Measurements from ENCODE around the gene SLC25A36.
"Not testable (repeated sequence)": the region's sequence is repeated elsewhere in the genome, so short reads cannot be mapped to it uniquely, and the experiment has no call there.

The SLC25A36 gene

DNA sequence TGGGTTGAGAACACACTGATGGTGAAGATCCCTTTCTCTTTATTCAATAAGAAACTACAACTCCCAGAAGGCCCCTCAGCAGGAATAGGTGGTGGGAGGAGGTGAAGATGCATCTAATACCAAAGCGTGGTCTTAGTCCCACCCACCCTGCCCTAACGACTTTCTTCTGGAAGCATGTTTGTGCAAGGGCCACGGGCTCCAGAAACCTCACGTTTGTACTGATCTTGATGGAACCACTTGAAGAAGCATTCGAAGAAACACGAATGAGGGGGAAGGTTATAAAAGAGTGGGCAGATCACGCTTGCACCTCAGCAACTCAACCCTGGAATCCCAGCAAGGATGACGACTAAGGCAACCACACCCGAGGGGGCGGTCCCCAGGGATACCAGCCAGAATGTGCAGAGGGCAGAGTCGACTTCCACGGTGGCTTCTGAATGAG is 10.6 kb upstream of the SLC25A36 start:
- DNase-seq (ENCODE audit: low read depth in 3 of 3) = no peak

DNA sequence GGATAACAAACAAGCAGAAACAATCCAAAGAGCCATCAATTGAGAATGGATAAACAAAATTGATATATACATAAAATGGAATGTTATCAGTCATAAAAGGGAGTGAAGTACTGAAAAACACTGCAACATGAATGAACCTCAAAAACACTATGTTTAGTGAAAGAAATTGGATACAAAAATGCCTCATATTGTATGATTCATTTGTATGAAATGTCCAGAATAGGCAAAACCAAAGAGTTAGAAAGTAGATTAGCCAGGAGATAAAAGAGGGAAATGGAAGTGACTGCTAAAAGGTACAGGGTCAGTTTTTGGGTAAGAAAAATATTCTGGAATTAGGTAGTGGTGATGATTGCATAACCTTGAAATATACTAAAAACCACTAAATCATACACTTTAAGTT is 9.8 kb upstream of the SLC25A36 start:
- DNase-seq (ENCODE audit: low read depth in 3 of 3) = no peak

DNA sequence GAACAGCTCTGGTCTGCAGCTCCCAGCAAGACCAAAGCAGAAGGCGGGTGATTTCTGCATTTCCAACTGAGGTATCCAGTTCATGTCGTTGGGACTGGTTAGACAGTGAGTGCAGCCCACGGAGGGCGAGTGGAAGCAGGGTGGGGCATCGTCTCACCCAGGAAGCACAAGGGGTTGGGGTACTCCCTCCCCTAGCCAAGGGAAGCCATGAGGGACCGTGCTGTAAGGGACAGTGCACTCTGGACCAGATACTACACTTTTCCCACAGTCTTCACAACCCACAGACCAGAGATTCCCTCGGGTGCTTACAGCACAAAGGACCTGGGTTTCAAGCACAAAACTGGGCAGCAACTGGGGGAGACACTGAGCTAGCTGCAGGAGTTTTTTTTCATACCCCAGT is 8.5 kb upstream of the SLC25A36 start:
- DNase-seq (ENCODE audit: low read depth in 3 of 3) = no peak

DNA sequence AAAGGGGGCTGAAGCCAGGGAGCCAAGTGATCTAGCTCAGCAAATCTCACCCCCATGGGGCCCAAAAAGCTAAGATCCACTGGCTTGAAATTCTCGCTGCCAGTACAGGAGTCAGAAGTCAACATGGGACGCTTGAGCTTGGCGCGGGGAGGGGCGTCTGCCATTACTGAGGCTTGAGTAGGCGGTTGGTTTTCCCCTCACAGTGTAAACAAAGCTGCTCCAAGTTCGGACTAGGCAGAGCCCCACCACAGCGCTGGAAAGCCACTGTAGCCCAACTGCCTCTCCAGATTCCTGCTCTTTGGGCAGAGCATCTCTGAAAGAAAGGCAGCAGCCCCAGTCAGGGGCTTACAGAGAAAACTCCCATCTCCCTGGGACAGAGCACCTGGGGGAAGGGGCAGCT is 8.1 kb upstream of the SLC25A36 start:
- DNase-seq (ENCODE audit: low read depth in 3 of 3) = no peak

DNA sequence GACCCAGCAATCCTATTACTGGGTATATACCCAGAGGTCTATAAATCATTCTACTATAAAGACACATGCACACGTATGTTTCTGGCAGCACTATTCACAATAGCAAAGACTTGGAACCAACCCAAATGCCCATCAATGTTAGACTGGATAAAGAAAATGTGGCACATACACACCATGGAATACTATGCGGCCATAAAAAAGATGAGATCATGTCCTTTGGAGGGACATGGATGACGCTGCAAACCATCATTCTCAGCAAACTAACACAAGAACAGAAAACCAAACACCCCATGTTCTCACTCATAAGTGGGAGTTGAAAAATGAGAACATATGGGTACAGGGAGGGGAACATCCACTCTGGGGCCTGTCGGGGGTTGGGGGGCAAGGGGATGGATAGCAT is 2.3 kb upstream of the SLC25A36 start:
- not testable (repeated sequence) for DNase-seq (ENCODE audit: low read depth in 3 of 3)

DNA sequence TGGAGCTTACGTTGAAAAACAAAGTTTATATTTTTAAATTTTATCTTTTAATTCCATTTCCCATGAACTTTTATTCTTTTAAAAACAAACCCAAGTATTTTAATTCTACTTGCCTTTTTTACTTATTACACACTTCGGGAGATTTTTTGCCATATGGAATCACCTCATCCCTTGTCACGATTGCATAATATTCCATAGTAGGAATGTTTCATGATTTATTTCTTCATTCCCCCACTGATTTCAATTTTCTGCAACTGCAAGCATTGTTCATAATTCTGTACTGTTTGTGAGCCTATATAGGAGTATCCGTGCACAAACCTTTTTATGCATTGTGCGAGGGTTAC is 574 bp upstream of the SLC25A36 start:
- no peak for DNase-seq (ENCODE audit: low read depth in 3 of 3)

DNA sequence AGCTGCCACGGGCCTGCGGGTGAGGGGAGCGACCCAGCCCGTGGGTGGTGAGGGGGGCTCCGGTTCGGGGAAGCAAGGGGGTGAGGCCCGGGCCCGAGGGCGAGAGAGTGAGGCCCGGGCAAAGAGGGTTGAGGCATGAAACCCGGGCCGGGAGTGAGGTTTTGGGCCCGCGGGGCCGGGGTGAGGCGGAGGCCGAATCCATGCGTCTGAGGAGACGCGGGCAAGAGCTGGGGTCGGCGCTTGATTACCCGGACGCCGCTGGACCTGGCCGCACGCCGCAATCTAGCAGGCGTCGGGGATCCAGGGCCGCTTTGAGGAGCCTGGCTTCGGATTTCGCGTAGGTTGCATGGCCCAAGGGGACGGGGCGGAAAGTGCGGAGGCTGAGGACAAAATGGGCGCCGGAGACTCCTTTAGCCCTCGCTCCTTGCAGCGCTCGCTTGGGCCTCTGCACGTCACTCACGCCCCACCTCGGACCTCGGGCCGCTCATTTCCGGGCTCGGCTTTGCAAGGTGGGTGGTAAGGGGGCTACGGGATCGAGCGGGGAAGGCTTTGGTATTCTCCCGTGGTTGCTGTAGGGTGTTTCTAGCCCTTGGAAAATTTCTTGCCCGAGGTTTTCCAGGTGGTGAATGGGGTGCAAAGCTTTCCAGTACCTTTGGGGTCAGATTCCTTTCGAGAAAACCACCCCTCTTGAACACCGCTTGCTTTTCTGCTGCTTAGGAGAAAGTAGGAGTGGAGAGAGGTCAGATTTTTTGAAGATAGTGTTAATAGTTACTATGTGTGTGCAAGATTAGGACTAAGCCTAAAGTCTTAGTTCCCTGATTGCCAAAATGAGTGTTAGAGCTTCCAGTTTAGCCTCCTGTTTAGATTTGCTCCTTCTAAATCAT is 827 bp downstream of the SLC25A36 start:
- DNase-seq (ENCODE audit: low read depth in 3 of 3) = peak in 2 of 3 experiments; percentile 1 to 18

DNA sequence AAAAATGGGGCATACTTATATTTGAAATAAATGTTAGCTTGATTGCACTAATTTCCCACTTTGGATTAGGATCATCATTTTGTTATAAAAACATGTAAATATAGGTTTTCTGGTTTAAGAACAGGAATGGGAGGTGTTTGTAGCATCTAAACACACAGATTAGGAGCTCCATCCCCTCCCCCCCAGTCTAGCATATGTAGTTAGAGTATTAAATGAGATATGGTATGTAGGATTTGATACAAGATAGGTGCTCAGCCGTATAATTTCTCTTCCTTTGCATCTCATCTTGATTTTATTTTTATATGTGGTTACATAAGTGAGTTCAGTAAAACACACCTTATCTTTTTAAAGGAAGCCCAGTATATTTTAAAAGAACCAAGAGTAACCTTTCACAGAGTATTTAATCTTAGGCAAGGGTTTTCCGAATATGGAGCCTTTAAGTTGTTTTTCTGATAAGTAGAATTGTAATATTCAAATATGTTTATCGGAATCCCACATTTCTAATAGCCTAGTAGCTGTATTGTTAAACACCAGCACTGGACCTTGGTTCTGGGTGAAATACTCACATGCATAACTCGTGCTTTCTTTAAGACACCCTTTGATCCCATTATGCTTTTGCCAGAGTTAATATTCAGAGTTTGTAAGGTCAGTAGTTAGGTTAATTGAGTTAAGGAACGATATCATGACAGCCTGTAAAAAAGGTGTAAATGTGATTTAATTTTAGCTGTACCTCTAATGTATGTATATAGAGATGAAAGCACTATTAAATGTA is 2.3 kb downstream of the SLC25A36 start:
- DNase-seq (ENCODE audit: low read depth in 3 of 3) = no peak

DNA sequence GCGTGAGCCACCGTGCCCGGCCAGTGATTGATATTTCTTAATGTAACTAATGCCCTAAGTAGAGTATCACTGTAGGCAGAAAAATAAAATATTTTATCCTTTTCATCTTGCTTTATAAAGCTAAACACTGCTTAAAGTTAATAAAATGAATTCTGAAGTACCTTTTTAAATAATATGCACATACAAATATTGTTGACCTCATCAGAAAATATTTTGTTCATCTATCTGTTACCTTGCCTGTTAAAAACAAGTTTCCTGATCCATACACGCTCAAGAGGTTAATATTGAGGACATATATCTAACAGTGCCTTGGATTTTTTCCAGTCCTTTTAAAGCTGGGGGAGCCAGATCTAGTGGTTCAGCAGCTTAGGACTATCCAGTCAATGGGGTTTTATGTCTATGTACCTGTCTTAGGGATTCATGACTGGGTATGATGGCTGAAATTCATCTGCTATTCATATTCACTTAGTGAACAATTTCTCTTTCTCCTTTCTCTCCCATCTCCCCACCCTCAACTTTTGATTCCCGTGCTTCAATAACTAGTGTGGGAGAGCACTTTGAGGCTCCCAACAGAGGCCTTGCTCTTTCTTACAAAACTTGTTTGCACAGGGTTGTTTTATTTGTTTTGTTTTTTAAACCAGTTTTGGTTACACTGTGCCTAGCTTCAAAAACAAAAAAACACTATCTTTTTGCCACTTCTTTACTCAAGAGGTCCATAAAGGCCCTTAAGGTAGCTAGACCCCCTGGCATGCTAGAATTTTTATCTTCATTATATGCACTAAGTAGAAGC is 7.0 kb downstream of the SLC25A36 start:
- no peak for DNase-seq (ENCODE audit: low read depth in 3 of 3)

DNA sequence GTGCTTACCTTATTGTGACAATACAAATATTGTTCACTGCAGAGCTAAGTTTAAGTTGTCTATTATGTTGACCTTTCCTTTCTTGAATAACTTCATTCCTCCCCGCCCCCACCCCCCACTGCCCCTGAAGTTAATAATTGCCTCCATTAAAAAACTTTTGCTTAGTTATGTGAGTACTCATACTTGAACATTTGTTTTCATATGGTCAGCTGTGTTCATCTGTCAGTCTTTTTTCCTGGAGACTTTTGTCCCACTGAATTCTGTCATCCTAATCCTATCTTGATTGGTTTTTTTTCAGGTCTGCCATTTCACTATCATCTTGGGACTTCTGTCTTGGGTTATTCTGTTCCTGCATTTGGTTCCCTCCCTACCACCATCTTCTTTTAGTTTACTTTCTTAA is 8.5 kb downstream of the SLC25A36 start:
- DNase-seq (ENCODE audit: low read depth in 3 of 3) = no peak

DNA sequence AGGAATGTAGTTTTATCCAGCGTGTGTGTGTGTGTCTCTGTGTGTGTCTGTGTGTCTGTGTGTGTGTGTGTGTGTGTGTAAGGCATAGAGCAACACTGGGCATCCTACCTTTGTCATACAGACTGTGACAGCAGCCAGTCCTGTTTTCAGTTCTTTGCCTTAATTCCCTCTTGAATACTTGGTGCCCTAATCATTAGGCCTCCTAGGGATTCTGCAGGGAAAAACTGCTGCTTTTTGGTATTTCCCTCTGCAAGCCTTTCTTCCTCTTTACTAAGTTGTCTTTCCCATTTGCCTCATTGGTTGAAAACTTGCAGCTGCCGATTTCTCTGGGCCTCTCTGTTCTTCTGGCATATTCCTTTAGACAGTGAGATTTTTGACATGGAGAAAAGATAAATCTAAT is 9.2 kb downstream of the SLC25A36 start:
- no peak for DNase-seq (ENCODE audit: low read depth in 3 of 3)

DNA sequence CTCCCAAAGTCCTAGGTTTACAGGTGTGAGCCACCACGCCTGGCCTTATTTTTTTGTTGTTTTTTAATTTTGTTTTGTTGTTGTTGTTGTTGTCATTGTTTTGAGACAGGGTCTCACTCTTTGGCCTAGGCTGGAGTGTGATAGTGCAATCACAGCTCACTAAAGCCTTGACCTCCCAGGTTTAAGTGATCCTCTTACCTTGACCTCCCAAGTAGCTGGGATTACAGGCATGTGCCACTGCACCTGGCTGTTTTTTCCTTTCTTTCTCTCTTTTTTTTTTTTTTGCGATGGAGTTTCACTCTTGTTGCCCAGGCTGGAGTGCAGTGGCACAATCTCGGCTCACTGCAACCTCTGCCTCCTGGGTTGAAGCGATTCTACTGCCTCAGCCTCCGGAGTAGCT is 10.1 kb downstream of the SLC25A36 start:
- not testable (repeated sequence) for DNase-seq (ENCODE audit: low read depth in 3 of 3)

DNA sequence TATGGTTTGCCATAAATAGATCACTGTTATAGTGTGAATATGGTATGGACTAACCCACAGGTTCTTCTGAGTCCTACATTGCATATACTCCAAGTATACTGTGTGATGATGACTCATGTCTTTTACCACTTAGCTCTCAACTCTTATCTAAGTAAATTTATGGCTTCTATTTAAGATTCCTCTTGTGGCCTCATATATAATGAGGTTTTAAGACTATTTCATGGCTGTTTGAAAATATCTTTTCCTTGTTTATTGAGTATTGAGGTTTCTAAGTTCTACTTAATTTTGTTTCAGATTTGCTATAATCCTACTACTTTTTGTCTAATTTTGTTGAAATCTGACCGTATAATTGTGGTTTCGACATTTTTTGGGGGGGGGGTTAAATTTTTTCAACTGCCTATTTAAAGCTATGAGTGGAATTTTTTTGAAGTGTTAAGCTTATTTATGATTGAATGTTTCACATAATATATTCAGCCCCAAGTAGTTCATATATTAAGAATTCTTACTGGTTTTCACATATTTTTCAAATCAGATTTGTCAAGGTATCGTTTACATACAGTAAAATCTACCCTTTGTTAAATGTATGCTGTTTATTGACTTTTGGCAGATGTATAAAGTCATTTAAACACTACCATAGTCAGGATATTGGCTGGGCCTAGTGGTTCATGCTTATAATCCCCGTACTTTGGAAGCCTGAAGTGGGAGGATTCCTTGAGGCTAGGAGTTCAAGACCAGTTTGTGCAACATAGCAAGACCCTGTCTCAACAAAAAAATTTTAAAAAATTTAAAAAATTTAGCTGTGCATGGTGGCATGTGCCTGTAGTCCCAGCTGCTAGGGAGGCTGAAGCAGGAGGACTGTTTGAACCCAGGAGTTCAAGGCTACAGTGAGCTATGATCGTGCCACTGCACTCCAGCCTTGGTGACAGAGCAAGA is 11.7 kb downstream of the SLC25A36 start:
- DNase-seq (ENCODE audit: low read depth in 3 of 3) = no peak

DNA sequence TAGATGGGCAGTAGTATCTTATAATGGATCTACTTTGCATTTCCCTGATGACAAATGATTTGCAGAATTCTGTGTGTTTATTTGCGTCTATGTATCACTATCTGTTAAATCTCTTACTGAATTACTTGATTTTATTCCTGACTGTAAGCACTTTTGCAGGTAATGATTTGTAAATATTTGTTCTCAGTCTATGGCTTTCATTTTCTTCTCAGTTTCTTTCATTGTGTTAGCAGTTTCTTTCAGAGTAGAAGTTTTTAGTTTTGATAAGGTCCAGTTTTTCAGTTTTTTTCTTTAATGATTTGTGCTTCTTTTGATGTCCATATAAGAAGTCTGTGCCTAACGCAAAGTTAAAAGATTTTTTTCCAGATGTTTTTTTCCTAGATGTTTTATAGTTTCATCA is 12.9 kb downstream of the SLC25A36 start:
- DNase-seq (ENCODE audit: low read depth in 3 of 3) = no peak

DNA sequence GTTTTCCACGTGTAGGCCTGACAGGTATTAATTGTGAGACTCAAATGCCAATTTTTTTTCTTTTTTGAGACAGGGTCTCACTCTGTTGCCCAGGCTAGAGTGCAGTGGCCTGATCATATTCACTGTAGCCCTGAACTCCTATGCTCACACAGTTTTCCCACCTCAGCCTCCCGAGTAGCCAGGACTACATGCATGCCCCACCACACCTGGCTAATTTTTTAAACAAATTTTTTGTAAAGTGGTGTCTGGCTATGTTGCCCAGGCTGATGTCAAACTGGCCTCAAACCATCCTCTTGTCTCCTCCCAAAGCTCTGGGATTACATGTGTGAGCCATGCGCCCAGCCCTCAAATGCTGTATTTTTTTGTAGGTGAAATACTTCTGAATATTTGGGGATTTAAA is 14.0 kb downstream of the SLC25A36 start:
- no peak for DNase-seq (ENCODE audit: low read depth in 3 of 3)

DNA sequence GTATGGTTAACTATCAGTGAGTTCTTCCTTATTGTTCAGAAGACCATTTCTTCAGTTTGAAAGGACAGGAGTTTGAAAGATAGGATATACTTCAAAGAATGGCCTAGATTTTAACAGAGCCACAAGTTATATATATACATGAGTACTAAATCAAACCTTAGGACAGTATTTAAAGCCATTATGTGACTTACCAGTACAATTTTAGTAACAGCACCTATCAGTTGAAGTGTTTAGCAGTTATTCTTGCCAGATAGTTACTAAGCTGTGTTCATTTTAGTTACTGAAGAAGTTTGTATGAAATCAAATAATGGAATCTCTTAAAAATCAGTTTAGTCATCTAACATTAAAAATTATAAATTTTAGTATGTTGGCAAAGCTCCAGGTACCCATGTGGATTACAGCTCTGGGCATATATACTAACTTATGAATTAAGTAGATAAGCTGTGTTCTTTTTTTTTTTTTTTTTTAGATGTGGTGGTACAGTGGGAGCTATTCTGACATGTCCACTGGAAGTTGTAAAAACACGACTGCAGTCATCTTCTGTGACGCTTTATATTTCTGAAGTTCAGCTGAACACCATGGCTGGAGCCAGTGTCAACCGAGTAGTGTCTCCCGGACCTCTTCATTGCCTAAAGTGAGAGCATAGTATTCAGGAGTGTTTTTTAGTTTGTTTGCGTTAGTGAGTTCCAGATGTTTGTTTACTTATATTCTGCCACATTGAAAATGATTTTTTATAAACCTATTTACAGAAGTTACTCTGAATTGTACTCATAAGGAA is 14.6 kb downstream of the SLC25A36 start:
- no peak for DNase-seq (ENCODE audit: low read depth in 3 of 3)

DNA sequence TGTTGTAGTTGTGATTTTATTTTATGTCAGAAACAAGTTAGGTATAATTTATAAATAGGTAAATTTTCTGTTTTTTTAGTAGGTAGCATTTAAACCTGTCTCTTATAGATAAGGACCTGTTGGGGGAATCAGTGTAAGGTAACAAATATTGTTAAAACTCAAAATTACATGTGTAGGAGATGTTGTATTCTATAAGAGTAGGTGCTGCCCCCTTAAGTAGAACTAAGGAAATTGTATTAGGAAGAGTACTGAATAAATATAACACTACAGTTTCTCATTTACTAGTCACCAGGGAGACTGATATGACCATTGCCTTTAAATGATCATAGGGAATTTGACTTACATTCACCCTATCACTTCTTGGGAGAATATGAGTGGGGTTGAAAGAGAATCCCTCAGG is 31.2 kb downstream of the SLC25A36 start:
- no peak for DNase-seq (ENCODE audit: low read depth in 3 of 3)

DNA sequence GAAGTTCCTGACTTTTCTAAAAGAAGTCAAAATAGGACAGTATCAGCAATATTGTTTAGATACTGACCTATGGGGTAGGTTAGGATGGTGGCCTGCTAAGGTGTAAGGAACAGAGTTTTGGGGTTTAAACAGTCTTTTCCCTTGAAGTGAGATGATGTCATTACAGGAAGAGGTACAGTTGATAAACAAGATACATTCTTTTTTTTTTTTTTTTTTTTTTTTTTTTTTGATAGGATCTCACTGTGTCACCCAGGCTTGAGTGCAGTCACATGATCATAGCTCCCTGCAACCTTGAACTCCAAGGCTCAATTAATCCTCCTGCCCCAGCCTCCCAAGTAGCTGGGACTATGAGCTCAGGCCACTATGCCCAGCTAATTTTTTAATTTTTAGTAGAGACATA is 33.3 kb downstream of the SLC25A36 start:
- no peak for DNase-seq (ENCODE audit: low read depth in 3 of 3)

DNA sequence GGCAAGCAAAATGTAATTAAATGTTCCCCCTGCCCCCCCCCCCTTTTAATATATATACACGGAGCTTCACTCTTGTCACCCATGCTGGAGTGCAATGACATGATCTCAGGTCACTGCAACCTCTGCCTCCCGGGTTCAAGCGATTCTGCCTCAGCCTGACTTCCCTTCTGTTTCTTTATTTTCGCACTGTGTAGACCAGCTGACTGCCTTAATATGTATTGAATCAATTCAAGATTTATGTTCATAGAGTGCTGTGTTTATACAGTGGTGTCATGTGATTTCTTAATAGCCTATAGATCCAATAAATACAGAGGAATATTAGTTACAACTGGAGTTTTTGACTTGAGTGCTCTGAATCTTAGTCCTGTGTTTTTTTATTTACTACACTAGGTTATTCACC is 39.0 kb downstream of the SLC25A36 start:
- no peak for DNase-seq (ENCODE audit: low read depth in 3 of 3)

DNA sequence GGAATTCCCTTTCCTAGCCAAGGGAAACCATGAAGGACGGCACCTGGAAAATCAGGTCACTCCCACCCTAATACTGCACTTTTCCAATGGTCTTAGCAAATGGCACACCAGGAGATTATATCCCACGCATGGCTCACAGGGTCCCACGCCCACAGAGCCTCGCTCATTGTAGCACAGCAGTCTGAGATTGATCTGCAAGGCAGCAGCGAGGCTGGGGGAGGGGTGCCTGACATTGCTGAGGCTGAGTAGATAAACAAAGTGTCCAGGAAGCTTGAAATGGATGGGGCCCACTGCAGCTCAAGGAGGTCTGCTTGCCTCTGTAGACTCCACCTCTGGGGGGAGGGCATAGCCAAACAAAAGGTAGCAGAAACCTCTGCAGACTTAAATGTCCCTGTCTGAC is 46.2 kb downstream of the SLC25A36 start:
- not testable (repeated sequence) for DNase-seq (ENCODE audit: low read depth in 3 of 3)
